ENCODE results near the gene NTRK2. TPM values are rescaled to one million over a fixed set of nuclear protein-coding genes. Genes with fewer than 3 reads are reported as not detected.

The NTRK2 gene
- total and polyA plus RNA-seq, 10 of the 15 experiments (the other 5 are each of a cell fraction or from before 2014, with no cell fraction given) = 0.42 to 4.6 (median 0.65) TPM

DNA sequence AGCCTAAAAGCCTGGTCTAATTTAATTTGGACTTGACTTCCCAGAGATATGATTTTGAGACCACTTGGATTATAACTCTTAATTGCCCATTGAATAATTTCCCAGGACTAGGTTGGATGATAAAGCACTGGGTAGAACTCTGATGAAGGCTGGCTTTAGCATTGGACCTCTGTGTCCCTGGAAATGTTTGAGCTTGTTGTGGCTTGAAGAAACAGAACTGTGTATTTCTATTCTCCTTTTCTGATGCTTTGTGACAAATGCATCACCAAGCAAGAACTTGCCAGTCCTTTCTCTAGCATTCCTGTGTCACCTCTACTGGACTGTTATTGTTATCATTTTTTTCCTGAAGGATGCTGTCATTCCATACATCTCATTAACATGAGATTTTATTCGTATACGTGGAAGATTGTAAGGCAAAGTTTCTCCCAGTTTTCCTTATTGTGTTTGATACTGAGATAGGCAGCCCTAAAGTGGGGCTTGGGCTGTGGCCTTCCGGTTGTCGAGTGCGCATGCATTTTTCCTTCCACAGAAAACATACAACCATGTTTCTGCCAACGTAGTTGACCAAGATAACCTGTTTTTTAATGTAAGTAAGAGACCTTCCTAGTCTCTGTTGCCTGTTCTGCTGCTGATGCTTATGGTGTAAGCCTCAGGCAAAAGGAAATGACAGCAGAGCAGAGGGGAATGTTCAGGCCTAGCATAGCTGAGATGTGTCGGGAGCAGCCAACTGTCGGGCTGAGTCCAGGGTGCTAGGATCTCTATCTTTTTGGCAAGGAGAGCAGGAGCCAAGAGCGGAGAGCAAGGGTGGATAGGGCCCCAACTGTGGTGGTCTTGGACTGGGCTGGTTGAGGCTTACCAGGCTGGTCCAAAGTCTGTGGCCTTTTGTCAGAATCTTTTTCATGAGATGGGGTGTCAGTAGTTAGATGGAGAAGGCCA, 2.3 kb downstream of the NTRK2 start:
- Histone ChIP-seq H3K4me3 (no peak overlapping the region), H3K9ac (ENCODE audit: control insufficient read depth, insufficient read depth, low read length) (no peak overlapping the region), H3K27ac (ENCODE audit: control insufficient read depth, insufficient read depth) (no peak overlapping the region), H3K4me2 (ENCODE audit: control insufficient read depth, insufficient read depth) (no peak overlapping the region), H3K27me3 (replicated peaks in 1 of 2; ENCODE audit: control insufficient read depth in 2 of 2, insufficient read depth in 2 of 2, low read length in 1 of 2) (peaks cover 5 to 11% of the 10 kb centered on the region in 2 experiments; a peak in 3 of 4 replicates), H2AFZ (ENCODE audit: control insufficient read depth, low read depth, low read length) (no peak overlapping the region), H3K79me2 (ENCODE audit: control insufficient read depth, insufficient read depth, low read length) (no peaks in the 10 kb centered on the region), H3K36me3 (ENCODE audit: control insufficient read depth in 2 of 2, insufficient read depth in 2 of 2, low read length in 1 of 2) (no peaks in the 10 kb centered on the region), H3K9me3 (replicated peaks; ENCODE audit: control insufficient read depth, insufficient read depth, low read length) (no peaks in the 10 kb centered on the region), H4K20me1 (ENCODE audit: control insufficient read depth, insufficient read depth) (no peaks in the 10 kb centered on the region; the same call in 1 of the 2 replicates), H3K4me1 (ENCODE audit: control insufficient read depth, insufficient read depth, low read length) (peaks cover 4% of the 10 kb centered on the region; the same call in 1 of the 2 replicates)
- ATAC-seq (no peak), DNase-seq (ENCODE audit: low read depth, low spot score) (no peak), FAIRE-seq (no peak)
- SMC1A ChIA-PET (ENCODE audit: uncharacterized antibody, unreplicated experiment) = interaction anchor here (1.6 to 1.8 kb wide), 2 partner anchors 22 to 110 kb away, joined by 4 to 6 read pairs; no protein-coding TSS in a partner anchor
- RAD21 ChIA-PET (ENCODE audit: unreplicated experiment) = interaction anchor here (0.9 to 1.9 kb wide), 2 partner anchors 108 to 282 kb away, joined by 3 to 5 read pairs; no protein-coding TSS in a partner anchor
- intact Hi-C loops (cut with micrococcal nuclease; ENCODE audit: unreplicated experiment) = no loop called here
- in situ Hi-C loops (cut with MboI) = loop anchor here (10.0 kb wide), 2 partner anchors 273 to 593 kb away; no protein-coding TSS in a partner anchor
- BruUV-seq (replicated peaks) = no TSS peak
- TF ChIP-seq PAX8 (IDR thresholded peaks at IDR 0.05) (no peak), LARP7 (IDR thresholded peaks at IDR 0.05) (no peak), RUNX3 (IDR thresholded peaks at IDR 0.05; ENCODE audit: low read length) (no peak), JUND (IDR thresholded peaks at IDR 0.05; ENCODE audit: low read depth, low read length) (no peak), MTA3 (IDR thresholded peaks at IDR 0.05; ENCODE audit: borderline replicate concordance, low read length) (no peak), POLR2AphosphoS5 (IDR thresholded peaks at IDR 0.05; ENCODE audit: low read length) (no peak), MTA2 (IDR thresholded peaks at IDR 0.05; ENCODE audit: low read depth) (no peak), ZNF24 (IDR thresholded peaks at IDR 0.05) (no peak), EZH2 (IDR thresholded peaks at IDR 0.05; ENCODE audit: borderline replicate concordance, control insufficient read depth, low read depth, low read length) (no peak), ASH2L (IDR thresholded peaks at IDR 0.05; ENCODE audit: borderline replicate concordance, low read depth) (no peak), SP1 (IDR thresholded peaks at IDR 0.05; ENCODE audit: low read depth, low read length) (no peak)
- TF ChIP-seq, protein P1, sequence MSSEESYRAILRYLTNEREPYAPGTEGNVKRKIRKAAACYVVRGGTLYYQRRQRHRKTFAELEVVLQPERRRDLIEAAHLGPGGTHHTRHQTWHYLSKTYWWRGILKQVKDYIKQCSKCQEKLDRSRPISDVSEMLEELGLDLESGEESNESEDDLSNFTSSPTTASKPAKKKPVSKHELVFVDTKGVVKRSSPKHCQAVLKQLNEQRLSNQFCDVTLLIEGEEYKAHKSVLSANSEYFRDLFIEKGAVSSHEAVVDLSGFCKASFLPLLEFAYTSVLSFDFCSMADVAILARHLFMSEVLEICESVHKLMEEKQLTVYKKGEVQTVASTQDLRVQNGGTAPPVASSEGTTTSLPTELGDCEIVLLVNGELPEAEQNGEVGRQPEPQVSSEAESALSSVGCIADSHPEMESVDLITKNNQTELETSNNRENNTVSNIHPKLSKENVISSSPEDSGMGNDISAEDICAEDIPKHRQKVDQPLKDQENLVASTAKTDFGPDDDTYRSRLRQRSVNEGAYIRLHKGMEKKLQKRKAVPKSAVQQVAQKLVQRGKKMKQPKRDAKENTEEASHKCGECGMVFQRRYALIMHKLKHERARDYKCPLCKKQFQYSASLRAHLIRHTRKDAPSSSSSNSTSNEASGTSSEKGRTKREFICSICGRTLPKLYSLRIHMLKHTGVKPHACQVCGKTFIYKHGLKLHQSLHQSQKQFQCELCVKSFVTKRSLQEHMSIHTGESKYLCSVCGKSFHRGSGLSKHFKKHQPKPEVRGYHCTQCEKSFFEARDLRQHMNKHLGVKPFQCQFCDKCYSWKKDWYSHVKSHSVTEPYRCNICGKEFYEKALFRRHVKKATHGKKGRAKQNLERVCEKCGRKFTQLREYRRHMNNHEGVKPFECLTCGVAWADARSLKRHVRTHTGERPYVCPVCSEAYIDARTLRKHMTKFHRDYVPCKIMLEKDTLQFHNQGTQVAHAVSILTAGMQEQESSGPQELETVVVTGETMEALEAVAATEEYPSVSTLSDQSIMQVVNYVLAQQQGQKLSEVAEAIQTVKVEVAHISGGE (CRISPR knock-in tag; IDR thresholded peaks at IDR 0.05) = no peak
- WGBS (ENCODE audit: insufficient coverage, insufficient replicate concordance, low lambda C conversion rate, missing lambda C conversion rate) = 71% methylated on average over 9 of the region's 9 CpGs
- CTCF ChIA-PET = interaction anchor here (1.4 kb wide), 1 partner anchor 279 kb away, joined by 3 read pairs; no protein-coding TSS in a partner anchor
- POLR2A ChIA-PET = no interaction called here
